HEK293 (cell line): ENCODE measurements around the gene FBXO10.

Experiments used
- CTCF ChIP-seq: fragments of 450-650 bp; formaldehyde crosslinking; IDR thresholded peaks from 2 replicates; pipeline ENCODE4 v1.5.1; 2016; ENCODE audit warnings: missing biosample characterization, missing genetic modification characterization
- EGR2 ChIP-seq: fragments of 450-650 bp; formaldehyde crosslinking; IDR thresholded peaks from 2 replicates; pipeline ENCODE4 v1.5.1; 2016; ENCODE audit warnings: low read depth, missing biosample characterization, missing genetic modification characterization
- REST ChIP-seq: fragments of 450-650 bp; formaldehyde crosslinking; IDR thresholded peaks from 2 replicates; pipeline ENCODE4 v1.5.1; 2016; ENCODE audit warnings: missing biosample characterization, missing genetic modification characterization
- SP2 ChIP-seq: fragments of 450-650 bp; formaldehyde crosslinking; IDR thresholded peaks from 2 replicates; pipeline ENCODE4 v1.5.1; 2016; ENCODE audit warnings: missing biosample characterization, missing genetic modification characterization
- YY1 ChIP-seq: fragments of 450-650 bp; formaldehyde crosslinking; IDR thresholded peaks from 2 replicates; pipeline ENCODE4 v1.5.1; 2018; ENCODE audit warnings: missing biosample characterization, missing genetic modification characterization
- ZBTB49 ChIP-seq: fragments of 450-650 bp; formaldehyde crosslinking; IDR thresholded peaks from 2 replicates; pipeline ENCODE4 v1.5.1; 2016; ENCODE audit warnings: missing biosample characterization, missing genetic modification characterization, low read depth
- ZBTB6 ChIP-seq: fragments of 450-650 bp; formaldehyde crosslinking; IDR thresholded peaks from 2 replicates; pipeline ENCODE4 v1.5.1; 2017; ENCODE audit warnings: missing biosample characterization, missing genetic modification characterization
- ZNF114 ChIP-seq: fragments of 450-650 bp; formaldehyde crosslinking; IDR thresholded peaks from 2 replicates; pipeline ENCODE4 v1.5.0; 2017; ENCODE audit warnings: missing biosample characterization, missing genetic modification characterization
- ZNF600 ChIP-seq: fragments of 450-650 bp; formaldehyde crosslinking; IDR thresholded peaks from 2 replicates; pipeline ENCODE4 v1.5.1; 2016; ENCODE audit warnings: missing biosample characterization, missing genetic modification characterization
- ZSCAN16 ChIP-seq: fragments of 450-650 bp; formaldehyde crosslinking; IDR thresholded peaks from 2 replicates; pipeline ENCODE4 v1.5.1; 2016; ENCODE audit warnings: missing biosample characterization, missing genetic modification characterization
- ZSCAN4 ChIP-seq: fragments of 450-650 bp; formaldehyde crosslinking; IDR thresholded peaks from 2 replicates; pipeline ENCODE4 v1.5.1; 2017; ENCODE audit warnings: missing biosample characterization, missing genetic modification characterization

- TF ChIP-seq EGR2 (no peak), SP2 (tag by site-specific recombination) (no peak), ZBTB6 (no peak), ZNF114 (tag by site-specific recombination) (no peak), CTCF (tag by site-specific recombination) (no peak), YY1 (tag by site-specific recombination) (no peak), ZBTB49 (tag by site-specific recombination) (no peak), ZSCAN4 (tag by site-specific recombination) (no peak), ZSCAN16 (tag by site-specific recombination) (no peak), ZNF600 (tag by site-specific recombination) (no peak), REST (tag by site-specific recombination) (no peak)
Observed at GRCh38 chr9:37583522-37584121, 7.4 kb upstream of the FBXO10 start.
